NOMO-1 treated with DMSO at 0.1 percent for 48 hours (cell line): ENCODE data around the gene L3MBTL3.

Experiments used
- DNase-seq: peaks from one replicate; lab custom pipeline; 2025; ENCODE audit not compliant: unreplicated experiment; lab: John Stamatoyannopoulos, UW

The L3MBTL3 gene

DNA sequence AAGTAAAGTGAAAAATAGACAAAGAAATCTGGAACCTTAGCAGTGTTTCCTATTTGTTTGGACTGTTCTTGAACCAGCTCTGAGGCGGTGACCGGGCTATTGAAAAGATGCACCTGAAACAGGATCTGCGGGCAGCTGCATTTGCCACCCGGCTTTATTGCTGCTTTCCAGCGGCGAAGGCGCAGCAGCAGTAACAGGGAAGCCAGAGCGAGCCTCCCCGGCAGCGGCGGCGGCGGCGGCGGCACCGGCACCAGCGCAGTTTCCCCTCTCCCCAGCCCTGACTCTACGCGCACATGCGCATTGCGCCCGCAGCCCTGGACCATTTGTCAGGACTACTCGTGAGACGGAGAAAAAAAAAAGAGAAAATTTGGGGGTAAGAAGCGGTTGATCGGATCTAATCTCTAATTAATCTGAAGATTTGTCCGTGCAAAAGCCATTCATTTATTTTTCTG is at the start of gene L3MBTL3:
L3MBTL3 (plus strand) TSS at position 290 of the 452 bp plus-strand sequence. CDS start 24,119 bp downstream, outside the sequence.
- peak; percentile 69 for DNase-seq

DNA sequence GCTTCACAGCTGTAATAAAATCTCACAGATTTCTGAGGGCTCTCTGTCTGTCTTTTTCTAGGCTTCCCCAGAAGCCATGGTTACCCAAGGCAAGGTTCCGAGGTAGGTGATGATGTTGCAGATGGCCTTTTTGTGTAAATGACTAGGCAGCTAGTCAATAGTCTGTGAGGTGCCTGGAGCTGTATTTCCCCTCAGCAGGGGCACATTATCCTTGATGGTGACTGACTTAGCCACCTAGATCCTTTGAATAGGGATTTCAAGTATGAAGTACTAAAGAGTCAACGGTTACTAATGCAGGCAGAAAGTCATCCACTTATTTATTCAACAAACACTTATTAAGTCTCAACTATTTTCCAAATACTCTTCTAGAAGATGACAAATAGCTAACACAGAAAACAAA is 49.3 kb upstream of the L3MBTL3 start:
- no peak for DNase-seq

GRCh38 chr6:129976110-129976509 is 42.3 kb upstream of the L3MBTL3 start:
- no peak for DNase-seq

DNA sequence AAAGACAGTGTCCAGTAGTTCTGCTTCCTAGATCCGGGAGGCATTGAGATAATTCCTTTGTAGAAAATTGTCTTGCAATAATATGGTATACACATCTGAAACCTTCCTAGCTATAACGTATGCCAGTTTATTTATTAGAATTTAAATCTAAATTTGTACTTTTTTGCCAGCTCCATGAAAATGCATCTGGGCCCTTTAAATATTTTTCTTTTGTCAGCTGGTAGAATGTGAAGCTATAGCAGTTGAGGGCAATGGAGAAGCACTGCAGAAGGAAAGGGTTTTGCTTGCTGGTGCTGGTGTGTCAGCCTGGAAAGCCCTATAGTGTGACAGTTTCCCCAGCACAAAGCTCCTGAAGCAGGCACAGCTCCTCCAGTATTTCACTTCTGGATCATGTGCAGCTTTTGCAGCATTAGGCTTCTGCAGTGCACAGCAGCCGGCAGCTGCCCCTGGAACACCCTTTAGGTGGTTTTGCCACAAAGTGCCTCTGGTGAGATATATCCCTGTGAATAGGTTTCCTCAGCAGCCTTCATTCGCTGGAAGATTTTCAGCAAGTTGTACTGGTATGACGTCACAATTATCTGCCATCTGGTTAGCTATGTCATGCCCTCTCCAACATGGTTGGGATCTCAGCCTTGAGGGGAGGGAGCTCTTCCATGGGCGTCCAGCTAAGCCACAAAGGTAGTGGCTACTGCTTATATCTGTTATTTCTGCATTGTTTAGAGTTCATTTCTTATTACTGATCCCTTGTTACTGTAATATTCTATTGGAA is 40.0 kb upstream of the L3MBTL3 start:
- DNase-seq: no peak

DNA sequence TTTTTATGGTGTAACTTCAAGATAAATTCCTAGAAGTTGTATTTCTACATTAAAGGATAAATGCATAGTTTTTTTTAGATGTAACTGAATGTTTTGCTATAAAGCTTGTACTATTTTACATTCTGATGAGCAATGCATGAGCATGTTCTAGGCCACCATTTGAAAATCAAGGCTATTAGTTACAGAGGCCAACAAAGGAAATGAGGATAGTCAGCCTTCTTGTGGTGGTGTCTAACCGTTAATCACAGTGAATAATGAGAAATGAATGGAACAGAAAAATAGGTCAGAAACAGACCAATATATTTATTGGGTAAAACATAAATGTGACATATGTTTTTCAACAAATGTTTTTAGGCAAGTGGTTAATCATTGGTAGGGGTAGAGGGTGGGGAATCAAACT is 37.6 kb upstream of the L3MBTL3 start:
- DNase-seq: no peak

GRCh38 chr6:129981598-129981997 is 36.8 kb upstream of the L3MBTL3 start:
- no peak for DNase-seq

GRCh38 chr6:129989396-129989795 is 29.0 kb upstream of the L3MBTL3 start:
- DNase-seq: no peak

GRCh38 chr6:129992881-129993280 is 25.5 kb upstream of the L3MBTL3 start:
- no peak for DNase-seq

- no peak for DNase-seq
Measured at GRCh38 chr6:129994410-129994809, 24.0 kb upstream of the L3MBTL3 start.

GRCh38 chr6:129996387-129996786 is 22.0 kb upstream of the L3MBTL3 start:
- no peak for DNase-seq

DNA sequence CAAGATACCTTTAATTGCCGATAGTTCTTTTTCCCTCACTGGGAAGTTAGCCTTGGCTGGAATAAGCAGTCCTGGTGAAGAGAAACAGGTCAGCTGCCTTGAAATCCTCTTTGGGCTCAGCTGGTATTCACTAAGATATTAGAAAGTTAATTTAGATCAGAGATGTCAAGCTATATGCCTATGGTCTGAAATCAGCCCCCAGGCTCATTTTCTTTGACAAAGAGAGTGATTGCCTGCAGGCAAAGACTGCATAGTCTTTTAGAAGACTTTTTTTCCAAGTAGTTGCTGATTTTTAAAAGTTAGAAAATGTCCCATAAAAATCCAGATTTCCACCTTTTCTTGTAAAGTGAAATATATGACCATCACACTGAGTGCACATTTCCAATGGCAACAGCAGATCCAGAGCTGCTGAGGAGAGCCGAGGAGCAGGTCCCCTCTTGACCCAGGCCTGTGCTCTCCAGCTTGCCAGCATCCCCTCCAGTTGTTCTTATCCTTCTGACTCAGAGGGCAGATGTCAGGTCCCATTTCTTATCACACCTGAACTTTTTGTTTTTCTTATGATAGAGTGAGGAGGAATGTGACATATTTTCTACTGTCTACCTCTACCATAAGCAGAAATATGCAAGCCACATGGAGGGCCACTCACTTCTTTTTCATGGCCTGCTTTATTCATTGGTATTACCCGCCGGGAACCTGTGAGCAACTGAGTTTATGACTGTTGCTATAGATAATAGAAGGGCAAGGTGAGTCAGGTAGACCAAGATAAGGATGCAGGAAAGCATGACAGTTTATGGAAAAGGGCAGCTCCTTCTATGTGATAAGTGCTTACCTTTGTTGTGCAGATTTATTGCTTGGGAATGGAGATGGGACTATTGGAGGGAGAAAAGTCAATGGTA is 17.6 kb upstream of the L3MBTL3 start:
- DNase-seq: no peak

- DNase-seq: no peak
Measured at GRCh38 chr6:130008236-130008873, 10.0 kb upstream of the L3MBTL3 start.

DNA sequence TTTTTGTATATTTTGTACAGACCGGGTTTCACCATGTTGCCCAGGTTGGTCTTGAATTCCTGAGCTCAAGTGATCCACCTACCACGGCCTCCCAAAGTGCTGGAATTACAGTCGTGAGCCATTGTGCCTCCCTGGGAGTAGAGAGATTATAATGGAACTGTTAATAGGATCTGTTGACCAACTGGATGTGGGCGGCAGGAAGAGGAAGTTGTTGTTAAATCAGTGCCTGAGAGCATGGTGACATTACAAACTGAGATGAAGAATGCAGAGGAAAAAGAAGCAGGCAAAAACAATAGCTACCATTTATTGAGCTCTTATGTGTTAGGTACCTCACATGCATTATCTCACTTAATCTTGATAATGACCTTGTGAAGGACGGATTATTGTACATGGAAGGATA is 9.2 kb upstream of the L3MBTL3 start:
- DNase-seq: no peak

GRCh38 chr6:130010387-130010786 is 8.0 kb upstream of the L3MBTL3 start:
- DNase-seq: no peak

DNA sequence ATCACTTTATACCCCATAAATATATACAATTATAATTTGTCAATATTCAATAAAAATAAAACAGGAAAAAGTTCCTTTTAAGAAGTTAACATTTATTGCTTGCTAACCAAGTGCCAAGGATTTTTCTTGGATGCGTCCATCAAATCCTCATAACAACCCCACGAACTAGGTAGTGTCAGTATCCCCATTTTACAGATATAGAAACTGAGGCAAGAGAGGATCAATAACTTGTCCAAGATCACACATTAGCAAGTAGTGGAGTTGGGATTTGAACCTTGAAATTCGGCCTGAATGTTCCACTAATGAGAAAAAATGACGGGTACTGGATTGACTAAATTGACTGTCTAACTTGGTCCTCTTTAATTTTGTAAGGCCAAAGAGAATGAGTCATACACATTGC is 5.7 kb upstream of the L3MBTL3 start:
- no peak for DNase-seq

- DNase-seq: peak; percentile 54
Measured at GRCh38 chr6:130018744-130019325, 454 bp downstream of the L3MBTL3 start.

- DNase-seq: peak; percentile 7
Measured at GRCh38 chr6:130019326-130020072, 1.1 kb downstream of the L3MBTL3 start.

DNA sequence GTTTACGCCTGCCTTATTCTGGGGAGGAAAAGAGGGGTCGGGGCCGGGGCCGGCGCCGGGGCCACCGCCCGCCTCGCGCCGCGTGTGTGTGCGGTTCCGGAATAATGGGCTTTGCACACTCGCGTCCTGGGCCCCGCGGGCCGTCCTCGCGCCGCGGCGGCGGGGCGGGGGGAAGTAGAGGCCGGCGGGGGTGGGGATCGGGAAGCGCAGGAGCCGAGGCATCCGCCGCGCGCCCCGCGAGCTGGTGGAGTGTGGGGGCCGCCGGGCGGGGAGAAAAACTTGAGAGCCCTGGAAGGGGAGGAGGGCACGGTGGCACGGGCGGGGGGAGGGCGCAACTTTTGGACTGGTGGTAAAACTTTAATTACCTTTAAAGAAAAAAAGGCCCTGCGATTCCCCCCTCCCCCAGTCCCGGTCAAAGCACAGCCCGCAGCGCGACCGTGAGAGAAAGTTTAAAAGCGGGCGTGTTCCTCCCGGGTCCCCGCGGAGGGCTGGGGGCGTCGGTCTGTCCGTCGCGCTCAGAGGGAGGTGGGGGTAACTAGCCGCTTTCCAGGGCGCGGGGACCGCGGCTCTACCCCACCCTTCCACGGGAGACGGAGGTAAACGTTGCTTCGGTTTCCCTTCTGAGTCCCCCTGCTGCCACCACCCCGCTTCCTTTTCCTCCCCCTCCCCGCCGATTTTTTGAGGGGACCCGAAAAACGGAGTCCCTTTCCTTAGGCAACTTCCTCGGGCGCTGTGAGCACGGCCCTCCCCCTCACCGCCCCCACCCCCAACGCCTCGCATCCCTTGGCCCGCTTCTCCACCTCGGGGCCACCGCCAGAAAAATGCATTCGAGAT is 1.9 kb downstream of the L3MBTL3 start:
- no peak for DNase-seq

DNA sequence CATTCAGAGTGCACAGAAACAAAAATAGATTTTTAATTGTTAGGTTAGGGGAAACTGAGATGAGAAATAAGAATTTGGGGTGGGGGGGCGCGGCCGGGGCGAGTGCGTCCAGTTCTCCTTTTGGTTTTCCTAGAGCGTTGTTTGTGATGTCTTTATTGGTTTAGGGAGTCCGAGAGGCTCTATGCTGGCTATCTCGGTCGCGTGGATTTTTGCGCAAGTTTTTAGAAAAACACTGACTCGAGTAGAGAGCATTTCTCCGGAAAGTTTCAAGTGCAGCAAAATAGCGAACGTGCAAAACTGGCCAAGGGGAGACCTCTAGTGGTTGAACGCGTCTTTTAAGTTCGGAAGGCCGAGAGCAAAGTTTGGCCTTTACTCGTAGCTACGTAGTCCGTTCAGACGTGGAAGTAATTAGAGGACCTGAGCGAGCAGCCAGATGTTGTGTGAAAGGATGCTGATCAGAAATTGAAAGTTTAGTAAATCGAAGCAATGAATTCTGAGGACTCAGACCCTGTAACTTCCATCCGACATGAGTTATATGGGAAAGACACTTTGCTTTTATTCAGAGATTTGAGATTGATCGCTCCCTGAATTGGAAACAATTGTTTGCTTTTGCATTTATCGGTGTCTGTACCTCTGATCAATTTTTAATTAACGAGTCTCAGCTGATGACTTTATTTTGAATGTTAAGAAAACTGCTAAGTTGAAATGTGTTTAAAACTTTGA is 2.7 kb downstream of the L3MBTL3 start:
- DNase-seq: peak; percentile 86
